H1 (cell line): Measurements from ENCODE around the gene TMEM108. TPM values are rescaled to one million over a fixed set of nuclear protein-coding genes. Genes with fewer than 3 reads are reported as not detected.

Source experiments
- CTCF ChIA-PET: fragments of 300-600 bp; sonication (Branson Sonifier 250); formaldehyde crosslinking; loops from one replicate; lab custom pipeline; 2021; ENCODE audit not compliant: partially characterized antibody; lab: Charles Lee
- POLR2A ChIA-PET: fragments of 300-600 bp; sonication (Branson Sonifier 250); formaldehyde crosslinking; loops from one replicate; lab custom pipeline; 2021; ENCODE audit warnings: inconsistent platforms; ENCODE audit not compliant: partially characterized antibody; lab: Charles Lee
- DNase-seq, 2 experiments: peaks; one replicate each; pipeline versions ENCODE4 v3.0.0 to v3.0.0-alpha.2; 2010 to 2022; ENCODE audit warnings: low spot score in 2 of 2, low read depth in 1 of 2, mixed read lengths in 1 of 2
- FAIRE-seq: peaks from 2 replicates; lab custom pipeline; 2011; peaks lifted over from hg19 to GRCh38; lab: Jason Lieb, UNC
- H2AFZ ChIP-seq: 2 replicates; pipeline ENCODE4 v1.8.1; 2012; ENCODE audit warnings: low read length, inconsistent platforms
- H2AK5ac ChIP-seq: 2 replicates; pipeline ENCODE4 v1.6.1; 2013; ENCODE audit warnings: low read depth, low read length
- H2BK120ac ChIP-seq: replicated peaks from 2 replicates; pipeline ENCODE3; 2013; ENCODE audit warnings: low read depth, low read length, inconsistent platforms
- H2BK12ac ChIP-seq: 2 replicates; pipeline ENCODE4 v1.6.1; 2013; ENCODE audit warnings: low read depth, low read length
- H2BK15ac ChIP-seq: 2 replicates; pipeline ENCODE4 v1.6.1; 2013; ENCODE audit warnings: low read length
- H2BK20ac ChIP-seq: 2 replicates; pipeline ENCODE4 v1.6.1; 2013; ENCODE audit warnings: low read length
- H2BK5ac ChIP-seq: 2 replicates; pipeline ENCODE4 v1.6.1; 2013; ENCODE audit warnings: low read depth, low read length
- H3K14ac ChIP-seq: 2 replicates; pipeline ENCODE4 v1.6.1; 2013; ENCODE audit warnings: inconsistent platforms; ENCODE audit not compliant: insufficient read length
- H3K18ac ChIP-seq: 2 replicates; pipeline ENCODE4 v1.6.1; 2013; ENCODE audit warnings: low read length; ENCODE audit errors: extremely low read depth
- H3K23ac ChIP-seq: 2 replicates; pipeline ENCODE4 v1.6.1; 2013; ENCODE audit warnings: inconsistent platforms; ENCODE audit not compliant: insufficient read length
- H3K23me2 ChIP-seq: 2 replicates; pipeline ENCODE4 v1.6.1; 2013; ENCODE audit warnings: low read depth, low read length
- H3K27ac ChIP-seq: 2 replicates; pipeline ENCODE4 v1.6.1; 2011; ENCODE audit warnings: low read depth, low read length, inconsistent platforms
- H3K27me3 ChIP-seq, 4 experiments: replicated peaks in 1 of 4; 1 replicate in 1 of 4; 2 replicates in 3 of 4; pipeline versions ENCODE4 v1.6.1 to v1.8.1; 2011 to 2013; ENCODE audit warnings: low read length in 3 of 4, mild to moderate bottlenecking in 3 of 4, inconsistent platforms in 2 of 4, mixed read lengths in 2 of 4, moderate library complexity in 1 of 4; ENCODE audit not compliant: control insufficient read depth in 3 of 4, insufficient read depth in 3 of 4; ENCODE audit errors: extremely low read depth in 1 of 4
- H3K36me3 ChIP-seq, 4 experiments: 2 replicates each; pipeline versions ENCODE4 v1.6.1 to v1.8.1; 2011 to 2013; ENCODE audit warnings: mild to moderate bottlenecking in 4 of 4, low read length in 3 of 4, moderate library complexity in 2 of 4, control low read depth in 1 of 4, inconsistent platforms in 1 of 4; ENCODE audit not compliant: insufficient read depth in 4 of 4, control insufficient read depth in 2 of 4
- H3K4ac ChIP-seq: replicated peaks from 2 replicates; pipeline ENCODE3; 2013; ENCODE audit warnings: low read length, low read depth, mixed read lengths, inconsistent platforms; ENCODE audit not compliant: insufficient read length
- H3K4me1 ChIP-seq, 4 experiments: replicated peaks in 1 of 4; 1 replicate in 1 of 4; 2 replicates in 3 of 4; pipeline versions ENCODE4 v1.6.1 to v1.8.1; 2011 to 2013; ENCODE audit warnings: low read length in 3 of 4, inconsistent platforms in 2 of 4, mixed read lengths in 1 of 4; ENCODE audit not compliant: insufficient read depth in 4 of 4, control insufficient read depth in 3 of 4
- H3K4me2 ChIP-seq, 2 experiments: 2 replicates each; pipeline versions ENCODE4 v1.6.1 to v1.8.1; 2011 to 2013; ENCODE audit warnings: low read depth in 2 of 2, low read length in 2 of 2, control low read depth in 1 of 2, inconsistent platforms in 1 of 2, mild to moderate bottlenecking in 1 of 2; ENCODE audit not compliant: insufficient read depth in 1 of 2
- H3K4me3 ChIP-seq, 4 experiments: fragments of 200-600, 300-600 bp in 1 of 4; sonication (generic), shearing (Covaris generic), sonication (Bioruptor Twin) in 1 of 4; 2 replicates each; pipeline versions ENCODE4 v1.5.1 to v1.8.1; 2011 to 2016; ENCODE audit warnings: low read length in 4 of 4, low read depth in 3 of 4, control low read depth in 2 of 4, inconsistent platforms in 2 of 4, mild to moderate bottlenecking in 2 of 4, mixed read lengths in 1 of 4, moderate library complexity in 1 of 4; ENCODE audit not compliant: insufficient read depth in 2 of 4; ENCODE audit errors: extremely low read depth in 1 of 4
- H3K56ac ChIP-seq: replicated peaks from 2 replicates; pipeline ENCODE3; 2013; ENCODE audit warnings: low read depth, mild to moderate bottlenecking, mixed read lengths, low read length, inconsistent platforms; ENCODE audit not compliant: insufficient read length
- H3K79me1 ChIP-seq: 2 replicates; pipeline ENCODE4 v1.6.1; 2013; ENCODE audit warnings: low read depth, low read length, control low read depth
- H3K79me2 ChIP-seq, 2 experiments: 2 replicates each; pipeline versions ENCODE4 v1.6.1 to v1.8.1; 2012 to 2013; ENCODE audit warnings: low read length in 2 of 2, mild to moderate bottlenecking in 2 of 2, inconsistent platforms in 1 of 2; ENCODE audit not compliant: insufficient read depth in 2 of 2, control insufficient read depth in 1 of 2
- H3K9ac ChIP-seq, 4 experiments: replicated peaks in 1 of 4; 1 replicate in 1 of 4; 2 replicates in 3 of 4; pipeline versions ENCODE4 v1.6.1 to v1.8.1; 2011 to 2013; ENCODE audit warnings: low read depth in 3 of 4, low read length in 3 of 4, control low read depth in 2 of 4, mild to moderate bottlenecking in 2 of 4, moderate library complexity in 2 of 4, inconsistent platforms in 1 of 4; ENCODE audit errors: extremely low read depth in 1 of 4
- H3K9me3 ChIP-seq, 2 experiments: 2 replicates each; pipeline versions ENCODE4 v1.6.1 to v1.8.1; 2012 to 2013; ENCODE audit warnings: mild to moderate bottlenecking in 2 of 2, moderate library complexity in 2 of 2, control low read depth in 1 of 2, inconsistent platforms in 1 of 2, low read depth in 1 of 2, low read length in 1 of 2, mixed read lengths in 1 of 2; ENCODE audit not compliant: insufficient read depth in 2 of 2
- H4K20me1 ChIP-seq, 2 experiments: replicated peaks in 1 of 2; 2 replicates each; pipeline versions ENCODE3 to v1.8.1; 2011 to 2013; ENCODE audit warnings: inconsistent platforms in 2 of 2, low read length in 2 of 2, mild to moderate bottlenecking in 1 of 2; ENCODE audit not compliant: insufficient read depth in 2 of 2, control insufficient read depth in 1 of 2
- H4K5ac ChIP-seq: 2 replicates; pipeline ENCODE4 v1.6.1; 2013; ENCODE audit warnings: low read length, low read depth, mixed read lengths, inconsistent platforms; ENCODE audit not compliant: insufficient read length
- H4K8ac ChIP-seq: 2 replicates; pipeline ENCODE4 v1.8.0; 2013; ENCODE audit warnings: mild to moderate bottlenecking, moderate library complexity, low read length, inconsistent platforms; ENCODE audit not compliant: insufficient read depth; ENCODE audit errors: extremely low read depth
- H4K91ac ChIP-seq: replicated peaks from 2 replicates; pipeline ENCODE3; 2013; ENCODE audit warnings: low read length, mixed read lengths, inconsistent platforms; ENCODE audit not compliant: insufficient read length
- BCL11A ChIP-seq, 2 experiments: IDR thresholded peaks; one replicate each; pipeline ENCODE4 v1.6.1; 2011; ENCODE audit warnings: low read depth in 2 of 2, low read length in 2 of 2, mild to moderate bottlenecking in 2 of 2
- CREB1 ChIP-seq: IDR thresholded peaks from 2 replicates; pipeline ENCODE4 v1.6.1; 2012; ENCODE audit warnings: inconsistent platforms
- EGR1 ChIP-seq: IDR thresholded peaks from 2 replicates; pipeline ENCODE4 v1.6.1; 2011; ENCODE audit warnings: low read depth, low read length, borderline replicate concordance
- EZH2 ChIP-seq: fragments of 200-600 bp; sonication (generic); IDR thresholded peaks from 2 replicates; pipeline ENCODE4 v1.7.1; 2012; ENCODE audit warnings: low read depth, mild to moderate bottlenecking, moderate library complexity, low read length, inconsistent platforms; ENCODE audit not compliant: severe bottlenecking
- GTF2F1 ChIP-seq: IDR thresholded peaks from 2 replicates; pipeline ENCODE4 v1.6.1; 2012; ENCODE audit warnings: low read depth, low read length, improper control_type of control experiment, borderline replicate concordance
- JUN ChIP-seq: IDR thresholded peaks from 2 replicates; pipeline ENCODE4 v1.6.1; 2011; ENCODE audit warnings: low read depth, mild to moderate bottlenecking, improper control_type of control experiment, low read length
- POLR2A ChIP-seq, 2 experiments: IDR thresholded peaks; 1 replicate in 1 of 2; 2 replicates in 1 of 2; pipeline ENCODE4 v1.6.1; 2011; ENCODE audit warnings: low read depth in 2 of 2, low read length in 2 of 2, mild to moderate bottlenecking in 2 of 2; ENCODE audit errors: control extremely low read depth in 1 of 2
- RAD21 ChIP-seq, 2 experiments: IDR thresholded peaks in 1 of 2; conservative IDR thresholded peaks in 1 of 2; 2 replicates each; pipeline ENCODE4 v1.6.1; 2011; ENCODE audit warnings: low read depth in 2 of 2, low read length in 2 of 2, improper control_type of control experiment in 1 of 2, inconsistent platforms in 1 of 2, mild to moderate bottlenecking in 1 of 2, moderate library complexity in 1 of 2
- WGBS, 2 experiments: shearing (Covaris generic) in 1 of 2; methylation state at CpG; one replicate each; pipeline versions ENCODE4 v1.1.6 to v1.1.7; 2013 to 2015; ENCODE audit warnings: low lambda C conversion rate in 2 of 2, mixed read lengths in 2 of 2, inconsistent platforms in 1 of 2, low coverage in 1 of 2, missing lambda C conversion rate in 1 of 2; ENCODE audit not compliant: insufficient replicate concordance in 2 of 2, insufficient coverage in 1 of 2, insufficient read length in 1 of 2; ENCODE audit errors: extremely low coverage in 1 of 2, missing lambda C conversion rate in 1 of 2; 5-methylcytosine and 5-hydroxymethylcytosine counted together
- polyA plus RNA-seq, 7 experiments: library from polyadenylated mRNA; depleted of rRNA in 3 of 7; stranded (reverse) in 5 of 7; unstranded in 2 of 7; fragments of >200 nt in 5 of 7; fragments of 200-250 nt in 2 of 7; gene quantifications; 1 replicate in 5 of 7; 2 replicates in 1 of 7; 4 replicates in 1 of 7; pipeline versions ENCODE4 v1.2.1 to v1.2.3, GENCODE V29; 2011 to 2013; ENCODE audit warnings: missing spikeins in 2 of 7, mixed read lengths in 2 of 7
- total RNA-seq: library from RNA; stranded (reverse); fragmentation: NEBNext Ultra II Directional; extraction: Animal tissue kit (Norgen Biotek cat#: 25700); gene quantifications from 2 replicates; pipeline ENCODE4 v1.2.1, GENCODE V29; 2021
- TF ChIP-seq, protein P1 (sequence below): IDR thresholded peaks from 2 replicates; pipeline ENCODE4 v1.6.1; 2012; ENCODE audit warnings: inconsistent platforms

Gene TMEM108
- total and polyA plus RNA-seq, 2 of the 8 experiments (the other 6 are each of a cell fraction or from before 2014, with no cell fraction given), result 14.3 to 16.2 TPM

DNA sequence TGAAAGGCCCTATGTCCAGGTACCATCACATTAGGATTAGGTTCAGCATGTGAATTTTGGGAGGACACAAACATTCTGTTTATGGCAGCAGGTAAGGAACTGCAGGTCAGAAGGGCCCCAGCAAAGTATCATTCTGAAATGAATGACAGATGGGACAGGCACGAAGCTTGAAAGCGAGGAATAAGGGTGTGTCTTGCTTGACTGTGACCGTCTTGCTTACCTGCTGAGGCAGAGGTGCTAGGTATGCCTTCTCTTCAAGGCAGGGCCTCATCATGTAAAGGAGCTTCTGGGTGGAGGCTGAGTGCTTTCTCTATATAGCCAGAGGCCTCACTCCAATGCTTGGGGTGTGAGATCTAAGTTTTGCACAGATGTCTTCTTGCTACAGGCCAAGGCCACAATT, 41.4 kb downstream of the TMEM108 start:
- Histone ChIP-seq H2BK12ac (no peak overlapping the region), H3K79me2 (no peaks in the 10 kb centered on the region), H3K4ac (no peak overlapping the region), H3K56ac (no peak overlapping the region), H4K91ac (no peak overlapping the region), H3K4me2 (no peak overlapping the region), H2BK15ac (no peak overlapping the region), H3K23ac (no peak overlapping the region), H3K9ac (no peak overlapping the region), H4K20me1 (no peaks in the 10 kb centered on the region), H3K27ac (no peak overlapping the region), H3K18ac (no peak overlapping the region), H4K5ac (no peak overlapping the region), H3K23me2 (no peaks in the 10 kb centered on the region), H3K14ac (no peak overlapping the region), H3K27me3 (no peaks in the 10 kb centered on the region), H2AFZ (no peak overlapping the region), H3K4me3 (no peak overlapping the region), H2BK120ac (no peak overlapping the region), H2AK5ac (no peak overlapping the region), H3K36me3 (no peaks in the 10 kb centered on the region; a peak in 1 of 8 replicates), H4K8ac (no peak overlapping the region), H3K4me1 (no peaks in the 10 kb centered on the region), H2BK5ac (no peak overlapping the region), H3K9me3 (no peaks in the 10 kb centered on the region; a peak in 1 of 4 replicates), H3K79me1 (peaks cover 6% of the 10 kb centered on the region; the same call in 1 of the 2 replicates), H2BK20ac (no peak overlapping the region)
- DNase-seq (no peak), FAIRE-seq (no peak)
- ChIA-PET POLR2A (no interaction called here), CTCF (interaction anchor here (2.0 kb wide), 1 partner anchor 193 kb away, joined by 6 read pairs; no protein-coding TSS in a partner anchor)
- no peak for TF ChIP-seq POLR2A (IDR thresholded peaks at IDR 0.05; ENCODE audit: control extremely low read depth in 1 of 2, low read depth in 2 of 2, low read length in 2 of 2)
- TF ChIP-seq EGR1, result no peak
- no peak for TF ChIP-seq JUN
- TF ChIP-seq EZH2, result no peak
- no peak for TF ChIP-seq BCL11A (IDR thresholded peaks at IDR 0.05; ENCODE audit: low read depth in 2 of 2, low read length in 2 of 2)
- TF ChIP-seq, protein P1, sequence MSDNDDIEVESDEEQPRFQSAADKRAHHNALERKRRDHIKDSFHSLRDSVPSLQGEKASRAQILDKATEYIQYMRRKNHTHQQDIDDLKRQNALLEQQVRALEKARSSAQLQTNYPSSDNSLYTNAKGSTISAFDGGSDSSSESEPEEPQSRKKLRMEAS, result no peak
- no peak for TF ChIP-seq CREB1
- TF ChIP-seq GTF2F1, result no peak
- TF ChIP-seq RAD21 (IDR thresholded peaks at IDR 0.05 in 1 of 2, conservative IDR thresholded peaks at IDR 0.05 in 1 of 2; ENCODE audit: low read depth in 2 of 2, low read length in 2 of 2), result no peak
- 61% methylated on average over 3 of the region's 3 CpGs; no CpG with 5 or more reads in 1 of the 2 experiments for WGBS, 2 experiments
